ENCODE data around the gene CCDC134.

DNA sequence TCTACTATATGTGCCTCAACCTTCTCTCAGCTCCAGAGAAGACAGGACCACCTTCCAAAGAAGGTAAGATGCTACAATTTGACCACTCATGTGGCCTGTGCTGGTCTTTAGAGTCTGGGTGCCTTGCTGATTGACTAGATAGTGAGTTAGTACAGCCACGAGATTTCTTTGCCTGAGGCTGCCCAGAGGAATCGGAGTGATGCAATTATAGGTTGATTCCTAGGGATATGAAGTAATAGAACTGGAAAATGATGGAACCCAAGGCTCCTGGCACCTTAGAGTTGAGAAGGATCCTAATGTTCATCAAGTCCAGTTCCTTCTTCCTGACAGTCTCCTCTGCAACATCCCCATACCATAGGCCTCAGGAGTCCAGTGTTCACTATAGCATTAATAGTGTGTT is 46.5 kb upstream of the CCDC134 start:
- TF ChIP-seq POLR2A (IDR thresholded peaks at IDR 0.05) (no peak), CTCF (IDR thresholded peaks at IDR 0.05) (no peak)
